ENCODE results near the gene MAGI2. TPM values are rescaled to one million over a fixed set of nuclear protein-coding genes. Genes with fewer than 3 reads are reported as not detected.

The MAGI2 gene
- total RNA-seq, 4 donors from 2014 or later = 0.90 to 2.4 (median 0.99) TPM

- in situ Hi-C loops (cut with MboI; ENCODE audit: low sequenced_read_pairs in 4 of 4) (no loop called here), intact Hi-C loops (cut with DNase I; ENCODE audit: low total_unique reads) (no loop called here)
- H3K36me3 ChIP-seq = no peaks in the 10 kb centered on the region
- no peaks in the 10 kb centered on the region for H3K27me3 ChIP-seq
- DNase-seq (no peak), ATAC-seq (no peak)
- no peaks in the 10 kb centered on the region for H3K9me3 ChIP-seq
- H3K4me3 ChIP-seq = no peak overlapping the region
- no peaks in the 10 kb centered on the region for H3K4me1 ChIP-seq
- no peak overlapping the region for H3K27ac ChIP-seq
- no peak for TF ChIP-seq CTCF (IDR thresholded peaks at IDR 0.05 in 4 of 5, conservative IDR thresholded peaks at IDR 0.05 in 1 of 5)
- TF ChIP-seq POLR2A (IDR thresholded peaks at IDR 0.05) = no peak
These were observed 1300.2 kb downstream of the MAGI2 start for GRCh38 chr7:78153285-78153684.

- no peaks in the 10 kb centered on the region for H3K36me3 ChIP-seq
- in situ Hi-C loops (cut with MboI; ENCODE audit: low sequenced_read_pairs in 4 of 4) (no loop called here), intact Hi-C loops (cut with DNase I; ENCODE audit: low total_unique reads) (no loop called here)
- no peak overlapping the region for H3K27ac ChIP-seq
- ATAC-seq = peak in 1 of 2 donors; percentile 36
- no peaks in the 10 kb centered on the region for H3K9me3 ChIP-seq
- no peak for DNase-seq
- TF ChIP-seq POLR2A (IDR thresholded peaks at IDR 0.05) (no peak), CTCF (IDR thresholded peaks at IDR 0.05 in 4 of 5, conservative IDR thresholded peaks at IDR 0.05 in 1 of 5) (no peak)
- no peaks in the 10 kb centered on the region for H3K27me3 ChIP-seq
- H3K4me1 ChIP-seq = no peaks in the 10 kb centered on the region
- H3K4me3 ChIP-seq = no peak overlapping the region
These were observed 1302.2 kb downstream of the MAGI2 start for GRCh38 chr7:78151229-78151628.

DNA sequence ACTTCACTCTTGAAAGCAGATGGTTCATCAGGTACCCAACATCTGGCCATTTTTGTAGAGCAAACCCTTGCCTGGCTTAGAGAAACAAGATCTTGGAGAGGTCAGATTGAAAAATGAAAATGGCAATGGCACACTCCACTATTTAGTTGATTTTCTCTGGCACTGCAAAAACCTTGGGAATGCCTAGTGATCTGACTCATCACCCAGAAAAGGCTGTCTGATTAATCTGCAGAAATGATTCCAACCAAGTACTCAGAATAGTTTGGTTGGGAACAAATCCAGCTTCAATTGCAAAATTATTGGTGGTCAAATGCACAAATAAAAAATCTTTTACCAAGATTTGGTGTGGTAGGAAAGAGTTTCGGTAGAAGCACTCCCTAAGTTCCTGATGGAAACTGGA lies 1303.7 kb downstream of the MAGI2 start:
- ATAC-seq (peak in 1 of 2 donors; percentile 39), DNase-seq (no peak)
- Histone ChIP-seq H3K27ac (no peak overlapping the region), H3K4me3 (no peak overlapping the region), H3K9me3 (no peaks in the 10 kb centered on the region), H3K27me3 (no peaks in the 10 kb centered on the region), H3K4me1 (no peaks in the 10 kb centered on the region), H3K36me3 (no peaks in the 10 kb centered on the region)
- TF ChIP-seq POLR2A (IDR thresholded peaks at IDR 0.05) = no peak
- TF ChIP-seq CTCF (IDR thresholded peaks at IDR 0.05 in 4 of 5, conservative IDR thresholded peaks at IDR 0.05 in 1 of 5) = no peak
- intact Hi-C loops (cut with DNase I; ENCODE audit: low total_unique reads) (no loop called here), in situ Hi-C loops (cut with MboI; ENCODE audit: low sequenced_read_pairs in 4 of 4) (no loop called here)

DNA sequence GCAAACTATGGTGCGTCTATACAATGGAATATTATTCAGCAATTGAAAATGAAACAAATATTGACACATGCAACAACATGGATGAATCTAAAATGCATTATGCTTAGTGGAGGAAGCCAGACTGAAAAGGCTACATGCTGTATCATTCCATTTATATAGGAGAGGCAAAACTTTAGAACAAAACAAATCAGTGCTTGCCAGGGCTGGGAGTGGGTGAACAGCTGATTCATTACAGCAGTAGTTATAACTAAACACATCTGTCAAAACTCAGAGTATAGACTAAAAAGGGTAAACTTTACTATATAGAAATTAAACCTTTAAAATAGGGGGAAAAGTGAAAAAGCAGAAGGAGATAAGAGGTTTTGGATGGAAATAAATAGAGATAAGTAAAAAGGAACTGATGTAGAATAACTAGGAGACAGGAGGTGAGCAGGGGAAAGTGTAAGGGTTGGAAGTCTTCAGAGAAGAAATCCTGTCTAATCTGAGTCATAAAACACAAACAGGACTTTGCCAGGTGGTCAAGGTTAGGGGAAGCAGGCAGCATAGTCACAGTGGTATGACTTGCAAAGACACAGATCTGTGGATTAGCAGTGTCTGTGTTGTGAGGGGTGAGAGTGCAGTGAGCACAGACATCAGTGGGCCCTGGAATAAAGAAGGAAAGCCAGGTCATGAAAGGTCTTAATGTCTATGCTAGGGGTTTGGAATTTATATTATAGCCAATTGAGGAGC lies 1305.1 kb downstream of the MAGI2 start:
- in situ Hi-C loops (cut with MboI; ENCODE audit: low sequenced_read_pairs in 4 of 4) (no loop called here), intact Hi-C loops (cut with DNase I; ENCODE audit: low total_unique reads) (no loop called here)
- TF ChIP-seq CTCF (IDR thresholded peaks at IDR 0.05 in 4 of 5, conservative IDR thresholded peaks at IDR 0.05 in 1 of 5) = no peak
- Histone ChIP-seq H3K4me1 (no peaks in the 10 kb centered on the region), H3K9me3 (no peaks in the 10 kb centered on the region), H3K27ac (no peak overlapping the region), H3K36me3 (no peaks in the 10 kb centered on the region), H3K27me3 (no peaks in the 10 kb centered on the region), H3K4me3 (no peak overlapping the region)
- DNase-seq = no peak
- ATAC-seq = no peak

GRCh38 chr7:78146546-78146945 lies 1306.9 kb downstream of the MAGI2 start:
- intact Hi-C loops (cut with DNase I; ENCODE audit: low total_unique reads) = no loop called here

More at GRCh38 chr7:78146546-78146945, 1306.9 kb downstream of the MAGI2 start:
- TF ChIP-seq POLR2A (IDR thresholded peaks at IDR 0.05) = no peak
- TF ChIP-seq CTCF (IDR thresholded peaks at IDR 0.05 in 4 of 5, conservative IDR thresholded peaks at IDR 0.05 in 1 of 5) = no peak
- Histone ChIP-seq H3K36me3 (no peaks in the 10 kb centered on the region), H3K27ac (no peak overlapping the region), H3K4me3 (no peak overlapping the region), H3K27me3 (no peaks in the 10 kb centered on the region), H3K9me3 (no peaks in the 10 kb centered on the region), H3K4me1 (no peaks in the 10 kb centered on the region)
- no peak for DNase-seq
- no peak for ATAC-seq
- in situ Hi-C loops (cut with MboI; ENCODE audit: low sequenced_read_pairs in 4 of 4) = no loop called here
